HG03342 (cell line): Measurements from ENCODE around the gene LRRC49.
"Not testable (repeated sequence)": the region's sequence is repeated elsewhere in the genome, so short reads cannot be mapped to it uniquely, and the experiment has no call there.

Experiments
- ATAC-seq: cut with Tn5 transposase; IDR thresholded peaks from one replicate; pipeline ENCODE4 v1.9.1; 2021; ENCODE audit warnings: mild to moderate bottlenecking, moderate library complexity; ENCODE audit not compliant: unreplicated experiment

The LRRC49 gene

DNA sequence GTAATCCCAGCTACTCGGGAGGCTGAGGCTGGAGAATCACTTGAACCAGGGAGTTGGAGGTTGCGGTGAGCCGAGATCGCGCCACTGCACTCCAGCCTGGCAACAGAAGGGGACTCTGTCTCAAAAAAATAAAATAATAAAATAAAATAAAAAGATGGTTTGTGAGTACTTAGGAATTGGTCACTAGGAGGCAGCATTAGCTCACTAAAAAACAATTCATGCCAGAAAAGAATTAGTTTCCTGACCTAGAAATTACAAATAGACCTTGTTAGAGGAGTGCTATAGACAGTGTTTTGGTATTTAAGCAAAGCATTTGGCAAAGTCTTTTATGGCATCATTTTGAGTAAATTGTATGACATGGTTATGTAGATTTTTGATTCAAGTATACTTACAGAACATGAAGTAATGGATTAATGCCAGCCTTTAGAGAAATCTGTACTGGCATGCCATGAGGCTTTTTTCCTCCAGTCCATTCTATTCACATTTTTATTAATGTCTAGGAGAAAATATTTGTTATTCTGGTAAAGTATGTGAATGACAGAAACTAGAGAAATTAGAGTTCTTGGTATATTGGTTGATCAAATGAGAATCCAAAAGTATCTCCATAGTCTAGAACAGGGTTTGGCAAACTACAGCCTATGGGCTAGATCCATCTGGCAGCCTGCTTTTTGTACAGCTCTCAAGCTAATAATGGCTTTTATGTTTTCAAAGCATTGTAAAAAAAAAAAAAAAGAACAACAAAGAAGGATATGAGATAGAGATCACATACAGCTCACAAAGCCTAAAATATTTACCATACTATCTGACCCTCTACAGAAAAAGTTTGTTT is 81.6 kb downstream of the LRRC49 start:
- ATAC-seq = no peak

DNA sequence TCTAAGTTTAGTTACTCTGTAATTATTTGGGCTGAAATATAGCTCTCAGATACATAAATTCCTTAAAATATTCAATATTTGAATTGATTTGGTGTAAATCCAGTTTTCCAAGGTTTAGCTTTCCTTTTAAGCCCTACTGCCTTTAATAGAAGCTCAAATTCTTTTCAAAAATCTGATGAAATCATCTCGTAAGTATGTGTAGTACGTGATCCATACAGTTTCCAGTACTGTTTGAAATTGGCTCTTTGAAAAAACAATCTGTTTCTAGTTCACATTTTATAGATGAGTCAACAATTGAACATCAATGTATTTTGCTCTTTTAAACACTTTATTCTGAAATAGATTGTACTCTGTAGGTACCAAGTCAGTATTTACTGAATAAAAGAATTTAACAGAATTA is 84.2 kb downstream of the LRRC49 start:
- no peak for ATAC-seq

DNA sequence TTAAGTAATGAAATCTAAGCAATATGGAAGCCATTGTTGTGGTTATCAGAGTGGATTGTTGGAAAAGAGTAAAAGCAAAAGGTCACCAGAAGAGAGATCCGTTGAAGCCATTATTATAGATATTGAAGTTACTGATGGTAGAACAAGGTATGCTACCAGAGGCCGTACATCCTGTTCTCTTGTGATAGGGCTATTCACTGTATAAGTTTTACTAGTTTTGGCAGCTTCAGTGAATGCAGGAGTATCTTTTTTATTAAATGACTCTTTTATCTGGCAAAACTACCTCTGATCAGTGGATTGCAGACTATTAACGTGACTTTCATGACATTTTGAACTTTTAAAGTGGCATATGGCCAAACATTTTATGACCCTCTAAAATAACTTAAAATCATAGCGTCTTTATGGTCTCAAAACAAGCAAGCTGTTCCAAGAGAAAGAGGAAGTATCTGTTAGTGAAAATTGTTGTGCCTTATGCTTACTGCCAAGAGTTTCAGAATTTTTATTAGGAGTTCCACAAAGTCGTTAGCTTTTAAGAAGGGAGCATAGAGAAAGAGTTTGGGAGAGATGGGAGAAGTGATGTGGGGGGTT is 102.9 kb downstream of the LRRC49 start:
- no peak for ATAC-seq

DNA sequence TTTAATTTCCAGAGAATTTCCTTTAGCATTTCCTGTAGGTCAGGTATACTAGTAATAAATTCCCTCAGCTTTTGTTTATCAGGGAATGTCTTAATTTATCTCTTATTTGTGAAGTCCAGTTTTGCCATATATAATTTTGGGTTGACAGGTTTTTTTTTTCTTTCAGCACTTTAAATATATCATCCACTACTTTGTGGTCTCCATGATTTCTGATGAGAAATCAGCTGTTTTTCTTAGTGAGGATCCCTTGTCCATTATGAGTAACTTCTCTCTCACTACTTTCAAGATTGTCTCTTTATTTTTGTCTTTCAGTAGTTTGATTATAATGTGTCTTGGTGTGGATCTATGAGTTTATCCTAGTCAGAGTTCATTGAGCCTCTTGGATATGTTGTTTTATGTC is 105.7 kb downstream of the LRRC49 start:
- ATAC-seq = no peak

DNA sequence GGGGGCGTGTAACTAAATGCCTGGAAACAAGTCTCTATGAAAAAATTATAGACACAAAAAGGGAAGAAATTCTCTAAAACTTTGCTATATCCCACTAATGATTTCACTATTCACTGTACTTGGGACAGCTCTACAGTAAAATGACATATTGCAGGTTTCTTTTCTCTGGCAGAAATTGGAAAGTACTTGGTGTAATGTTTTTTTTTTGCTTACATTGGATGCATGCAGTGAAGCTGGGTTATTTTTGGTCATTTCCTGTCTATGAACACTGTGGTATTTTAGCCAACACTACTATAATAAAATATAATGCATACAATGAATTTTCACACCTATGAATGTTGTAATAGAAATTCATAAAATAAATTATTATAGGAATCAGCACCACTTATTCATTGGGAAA is 109.7 kb downstream of the LRRC49 start:
- ATAC-seq = no peak

DNA sequence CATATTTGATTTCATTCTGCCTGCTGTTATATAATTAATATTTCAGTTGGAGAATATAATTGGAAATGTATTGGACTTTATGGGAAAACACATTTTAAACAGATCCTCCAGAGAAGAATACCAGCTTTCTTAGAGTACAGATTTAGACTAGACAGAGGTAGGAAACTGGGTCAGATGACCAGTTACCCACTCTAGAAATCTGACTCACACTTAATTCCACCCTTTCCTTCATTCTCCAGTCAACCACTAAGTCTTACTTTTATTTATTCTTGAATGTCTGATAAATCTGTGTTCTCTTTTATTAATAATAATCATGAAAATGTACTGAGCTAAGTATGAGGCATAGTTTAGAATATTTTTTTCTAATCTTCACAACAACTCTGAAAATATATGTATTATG is 110.7 kb downstream of the LRRC49 start:
- no peak for ATAC-seq

DNA sequence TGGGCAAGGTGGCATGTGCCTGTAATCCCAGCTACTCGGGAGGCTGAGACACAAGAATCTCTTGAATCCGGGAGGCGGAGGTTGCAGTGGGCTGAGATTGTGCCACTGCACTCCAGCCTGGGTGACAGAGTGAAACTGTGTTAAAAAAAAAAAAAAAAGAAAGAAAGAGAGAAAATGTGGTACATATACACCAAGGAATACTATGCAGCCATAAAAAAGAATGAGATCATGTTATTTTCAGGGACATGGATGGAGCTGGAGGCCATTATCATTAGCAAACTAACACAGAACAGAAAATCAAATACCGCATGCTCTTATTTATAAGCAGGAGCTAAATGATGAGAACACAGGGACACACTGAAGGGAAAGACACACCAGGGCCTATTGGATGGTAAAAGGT is 111.9 kb downstream of the LRRC49 start:
- not testable (repeated sequence) for ATAC-seq

DNA sequence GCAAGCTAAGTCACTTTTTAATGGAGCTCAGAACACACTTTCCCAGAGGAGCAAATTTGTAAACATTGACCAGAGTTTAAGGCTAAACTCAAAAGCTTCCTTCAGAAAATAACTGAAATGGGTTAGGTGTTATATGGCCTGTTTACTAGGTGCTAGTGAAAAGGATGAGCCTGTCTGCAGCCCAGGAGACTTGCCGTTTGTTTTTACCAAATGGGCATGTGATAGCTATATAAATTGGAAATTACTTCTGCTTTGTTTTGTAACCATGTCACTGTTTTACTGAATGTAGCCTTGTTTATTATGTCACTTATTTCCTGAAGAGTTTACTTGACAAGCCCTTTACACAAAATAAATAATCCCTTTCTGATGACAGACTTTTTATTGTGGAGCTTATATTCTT is 113.3 kb downstream of the LRRC49 start:
- ATAC-seq = no peak

DNA sequence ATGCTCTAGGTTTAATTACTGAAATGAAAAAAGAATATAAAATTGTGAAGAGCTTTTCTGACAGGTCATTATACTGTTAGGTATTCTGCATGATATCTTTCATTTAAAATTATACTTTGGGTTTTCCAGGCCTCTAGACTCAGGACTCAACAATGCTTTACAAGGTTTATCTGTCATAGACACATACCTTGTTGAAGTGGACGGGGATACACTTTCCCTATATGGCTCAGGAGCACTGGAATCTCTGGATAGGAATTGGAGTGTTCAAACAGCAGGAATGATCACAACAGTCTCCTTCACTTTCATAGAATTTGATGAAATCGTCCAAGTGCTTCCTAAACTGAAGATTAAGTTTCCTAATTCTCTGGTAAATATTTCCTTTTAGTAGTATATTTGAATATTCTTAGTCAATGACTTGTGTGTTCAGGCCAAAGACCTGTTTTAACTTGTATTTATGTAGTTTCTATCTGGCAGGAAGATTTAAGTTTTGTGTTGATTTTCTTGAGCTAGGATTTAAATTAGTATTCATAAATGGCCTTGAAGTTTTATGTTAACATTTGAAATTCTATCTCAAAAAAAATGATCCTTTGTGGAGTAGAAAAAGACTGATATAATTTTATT is 115.7 kb downstream of the LRRC49 start:
- no peak for ATAC-seq

DNA sequence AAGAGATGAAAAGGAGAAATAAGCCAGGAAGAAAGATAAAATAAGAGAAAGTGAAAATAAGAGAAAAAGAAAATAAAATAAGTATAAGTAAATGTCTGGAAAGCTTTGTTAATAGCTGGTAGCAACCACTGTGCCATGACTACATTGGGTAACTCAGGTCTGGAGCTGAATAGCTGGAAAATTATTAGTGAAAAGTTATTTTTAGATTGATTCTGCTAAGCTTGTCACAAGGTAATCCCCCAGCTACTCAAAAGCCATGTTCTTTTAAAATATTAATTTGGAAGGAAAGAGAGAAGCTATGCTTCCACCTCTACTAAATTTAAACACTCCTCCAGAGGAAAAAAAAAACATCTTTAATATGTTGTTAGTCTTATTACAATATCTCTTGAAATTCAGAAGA is 117.8 kb downstream of the LRRC49 start:
- no peak for ATAC-seq

DNA sequence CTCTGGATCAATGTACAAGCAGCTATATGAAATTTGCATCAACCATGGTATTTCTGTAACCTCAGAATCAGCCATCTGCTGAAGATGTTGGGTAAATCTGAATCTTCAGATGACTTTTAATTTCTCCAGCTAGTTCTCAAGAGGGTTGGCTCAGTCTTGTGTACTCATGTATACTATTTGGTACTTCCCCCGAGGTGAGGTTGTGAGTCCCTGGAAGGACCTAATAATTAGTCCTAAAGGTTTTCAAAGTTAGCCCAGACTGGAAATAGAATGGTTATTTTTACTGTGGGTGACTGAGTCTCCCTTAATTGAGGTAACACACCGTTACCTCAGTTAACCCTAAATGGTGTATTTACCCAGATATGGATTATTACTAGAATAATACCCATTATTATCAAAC is 118.4 kb downstream of the LRRC49 start:
- no peak for ATAC-seq

DNA sequence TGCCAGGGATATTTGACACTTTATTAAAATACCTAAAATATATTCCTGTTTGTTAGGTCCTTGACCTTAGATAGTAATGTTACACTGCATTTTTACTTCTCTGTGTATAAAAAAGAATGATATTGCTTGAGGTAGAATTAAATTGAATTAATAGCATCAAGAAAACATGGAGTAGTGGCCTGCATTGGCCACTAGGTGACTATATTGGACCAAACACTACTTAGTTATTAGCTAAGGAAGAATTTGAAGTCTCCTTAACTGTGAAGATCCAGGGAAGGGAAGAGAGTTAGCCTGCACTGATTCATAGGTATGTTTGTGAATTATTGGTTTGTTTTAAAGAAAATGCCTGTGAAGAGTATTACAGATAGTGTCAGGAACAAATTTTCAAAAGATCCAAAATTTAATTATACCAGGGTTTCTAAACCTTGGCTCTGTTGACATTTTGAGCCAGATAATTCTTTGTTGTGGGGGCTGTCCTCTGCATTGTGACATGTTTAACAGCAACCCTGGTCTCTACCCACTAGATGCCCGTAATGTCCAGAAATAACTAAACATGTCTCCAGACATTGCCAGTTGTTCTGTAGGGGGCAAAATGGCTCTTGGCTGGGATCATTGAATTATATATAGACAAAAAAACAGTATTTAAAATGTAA is 119.0 kb downstream of the LRRC49 start:
- ATAC-seq = no peak

DNA sequence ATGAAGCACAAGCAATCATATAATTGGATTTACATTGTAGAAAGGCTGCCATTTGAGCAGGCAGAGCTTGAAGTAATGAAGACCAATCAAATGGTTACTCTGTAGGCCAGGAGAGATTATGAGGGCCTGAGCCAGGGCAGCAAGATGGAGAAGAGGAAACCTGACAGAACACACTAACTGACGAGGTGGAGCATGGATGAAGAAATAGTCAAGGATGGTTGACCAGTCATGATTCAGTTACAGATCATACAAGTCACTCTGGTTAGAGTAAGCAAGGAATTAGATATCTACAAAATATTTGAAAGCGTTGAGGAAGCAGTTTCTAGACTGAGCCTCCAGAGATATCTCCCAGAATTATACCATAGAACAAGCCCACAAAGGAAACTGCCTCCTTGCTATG is 120.8 kb downstream of the LRRC49 start:
- ATAC-seq = no peak

DNA sequence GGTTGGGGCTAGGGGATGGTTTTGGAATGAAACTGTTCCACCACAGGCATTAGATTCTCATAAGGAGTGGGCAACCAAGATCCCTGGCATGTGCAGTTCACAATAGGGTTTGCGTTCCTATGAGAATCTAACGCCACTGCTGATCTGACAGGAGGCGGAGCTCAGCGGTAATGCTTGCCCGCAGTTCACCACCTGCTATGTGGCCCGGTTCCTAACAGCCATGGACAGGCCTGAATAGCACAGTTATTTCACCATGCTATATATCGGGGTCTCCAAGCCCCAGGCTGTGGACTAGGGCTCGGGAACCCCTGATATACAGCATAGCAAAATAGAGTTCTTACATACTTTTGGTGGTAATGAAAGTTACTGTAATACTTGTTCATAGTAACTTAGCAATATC is 122.7 kb downstream of the LRRC49 start:
- no peak for ATAC-seq

DNA sequence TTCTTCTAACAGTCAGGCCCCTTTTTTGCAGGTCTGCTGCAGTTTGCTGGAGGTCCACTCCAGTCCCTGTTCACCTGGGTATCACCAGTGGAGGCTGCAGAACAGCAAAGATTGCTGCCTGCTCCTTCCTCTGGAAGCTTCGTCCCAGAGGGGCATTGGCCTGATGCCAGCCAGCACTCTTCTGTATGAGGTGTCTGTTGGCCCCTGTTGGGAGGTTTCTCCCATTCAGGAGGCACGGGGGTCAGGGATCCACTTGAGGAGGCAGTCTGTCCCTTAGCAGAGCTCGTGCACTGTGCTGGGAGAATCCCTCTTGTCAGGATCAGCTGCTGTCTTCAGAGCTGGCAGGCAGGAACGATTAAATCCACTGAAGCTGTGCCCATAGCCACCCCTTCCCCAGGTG is 138.6 kb downstream of the LRRC49 start:
- not testable (repeated sequence) for ATAC-seq

DNA sequence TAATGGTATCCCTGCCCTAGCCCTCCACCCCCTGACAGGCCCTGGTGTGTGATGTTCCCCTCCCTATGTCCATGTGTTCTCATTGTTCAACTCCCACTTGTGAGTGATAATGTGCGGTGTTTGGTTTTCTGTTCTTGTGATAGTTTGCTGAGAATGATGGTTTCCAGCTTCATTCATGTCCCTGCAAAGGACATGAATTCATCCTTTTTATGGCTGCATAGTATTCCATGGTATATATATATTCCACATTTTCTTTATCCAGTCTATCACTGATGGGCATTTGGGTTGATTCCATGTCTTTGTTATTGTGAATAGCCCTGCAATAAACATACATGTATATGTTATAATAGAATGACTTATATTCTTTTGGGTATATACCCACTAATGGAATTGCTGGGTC is 142.9 kb downstream of the LRRC49 start:
- not testable (repeated sequence) for ATAC-seq

DNA sequence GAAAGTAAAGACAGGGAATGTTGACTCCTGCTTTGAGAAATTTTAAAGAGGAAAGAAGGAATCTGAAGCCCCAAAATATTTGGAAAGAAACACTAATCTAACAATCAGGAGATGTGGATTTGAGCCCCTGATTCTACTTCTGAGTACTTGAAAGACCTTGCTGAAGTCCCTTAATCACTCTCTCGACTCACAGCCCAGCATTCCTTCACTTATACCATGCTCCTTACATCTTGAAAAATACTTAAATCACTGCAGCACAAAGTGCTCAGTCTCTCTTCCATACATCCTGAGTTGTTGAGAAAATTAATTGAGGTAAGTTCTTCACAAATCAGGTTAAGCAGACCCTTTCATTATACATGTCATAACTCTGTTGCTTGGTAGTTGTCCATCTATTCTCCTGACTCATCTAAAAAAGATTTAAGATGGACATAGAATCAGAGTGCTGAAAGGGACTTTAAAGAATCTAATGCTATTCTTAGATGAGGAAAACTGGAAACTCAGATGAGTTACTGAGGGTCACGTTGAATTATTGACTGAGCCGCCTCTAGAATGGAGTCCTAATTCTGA is 149.8 kb downstream of the LRRC49 start:
- no peak for ATAC-seq

DNA sequence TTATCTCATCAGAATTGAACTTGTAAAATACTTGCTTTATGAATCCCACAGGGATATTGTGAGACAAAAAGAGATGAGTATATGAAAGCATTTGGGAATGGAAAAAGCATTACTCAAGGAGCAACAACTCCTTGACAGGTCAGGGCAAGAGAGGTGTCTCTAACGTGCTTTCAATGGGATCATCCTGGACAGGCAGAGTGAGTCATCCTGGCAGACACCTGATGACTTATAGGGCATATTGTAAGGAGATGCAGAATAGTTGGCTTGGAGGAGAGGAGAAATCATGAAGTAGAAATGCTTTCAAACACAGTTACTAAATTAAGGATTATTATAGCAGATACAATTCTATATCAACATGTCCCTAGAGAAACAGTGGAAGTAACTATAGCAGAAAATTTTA is 150.7 kb downstream of the LRRC49 start:
- ATAC-seq = no peak

DNA sequence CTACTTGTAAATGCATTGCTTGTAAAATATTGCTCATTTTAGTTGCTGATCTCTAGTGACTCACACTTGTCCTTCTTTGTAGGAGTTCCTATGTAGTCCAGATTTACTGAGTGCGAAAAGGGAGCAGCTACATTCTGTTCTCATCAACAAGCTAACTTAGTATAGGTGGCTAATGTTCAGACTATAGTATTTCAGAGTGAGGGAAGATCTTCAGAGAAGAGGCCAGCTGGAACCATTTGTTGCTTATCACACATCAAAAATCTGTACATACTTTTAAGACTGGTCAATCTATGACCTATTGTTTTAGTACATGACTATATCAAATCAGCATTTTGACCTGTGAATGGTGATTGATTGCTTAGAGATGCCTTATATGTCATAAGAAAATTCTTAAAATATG is 151.4 kb downstream of the LRRC49 start:
- ATAC-seq = no peak

DNA sequence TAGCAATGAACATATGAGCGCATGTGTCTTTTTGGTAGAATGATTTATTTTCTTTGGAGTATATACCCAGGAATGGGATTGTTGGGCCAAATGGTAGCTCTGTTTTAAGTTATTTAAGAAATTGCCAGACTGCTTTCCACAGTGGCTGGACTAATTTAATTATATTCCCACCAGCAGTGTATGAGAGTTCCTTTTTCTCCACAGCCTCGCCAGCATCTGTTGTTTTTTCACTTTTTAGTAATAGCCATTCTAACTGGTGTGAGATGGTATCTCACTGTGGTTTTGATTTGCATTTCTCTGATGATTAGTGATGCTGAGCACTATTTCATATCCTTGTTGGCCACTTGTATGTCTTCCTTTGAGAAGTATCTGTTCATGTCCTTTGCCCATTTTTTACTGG is 153.5 kb downstream of the LRRC49 start:
- ATAC-seq = not testable (repeated sequence)

DNA sequence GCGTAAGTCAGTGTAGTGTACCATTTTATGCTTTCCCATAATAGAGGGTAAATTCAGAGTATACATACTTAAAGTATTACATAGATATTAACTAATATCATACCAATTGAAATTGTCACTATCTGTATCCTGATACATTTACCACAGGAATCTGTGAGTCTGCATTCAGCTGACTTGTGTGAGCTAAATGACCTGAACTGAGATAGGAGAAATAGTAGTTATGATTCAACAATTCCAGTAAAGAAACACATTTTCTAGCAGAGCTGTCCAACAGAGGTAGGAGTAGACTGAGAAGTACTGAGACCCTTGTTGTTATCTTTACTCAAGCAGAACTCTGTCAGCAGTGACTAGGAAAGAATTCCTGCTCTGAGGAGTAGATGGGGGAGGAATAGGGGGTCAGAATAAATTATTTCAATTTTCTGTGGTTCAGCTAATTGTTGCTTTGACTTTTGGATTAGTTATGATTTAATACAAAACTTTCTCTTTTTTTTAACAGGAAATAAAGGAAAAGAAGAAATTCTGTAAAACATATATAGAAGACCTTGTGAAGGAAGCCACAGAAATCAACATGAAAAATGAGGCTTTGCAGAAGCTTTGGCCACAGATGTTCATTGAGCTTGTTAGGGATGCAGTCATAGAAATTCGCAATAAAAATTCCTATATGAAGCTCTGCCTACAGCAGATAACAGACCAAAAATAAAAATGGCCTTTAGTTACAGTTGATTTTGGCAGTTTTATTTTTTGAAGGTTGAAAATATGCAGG is 156.5 kb downstream of the LRRC49 start:
- no peak for ATAC-seq
